Measurements from ENCODE around the gene C3orf70. TPM values are rescaled to one million over a fixed set of nuclear protein-coding genes. Genes with fewer than 3 reads are reported as not detected.

C3orf70 gene
- total RNA-seq, 1 experiment from 2014 or later, result 0.12 TPM

DNA sequence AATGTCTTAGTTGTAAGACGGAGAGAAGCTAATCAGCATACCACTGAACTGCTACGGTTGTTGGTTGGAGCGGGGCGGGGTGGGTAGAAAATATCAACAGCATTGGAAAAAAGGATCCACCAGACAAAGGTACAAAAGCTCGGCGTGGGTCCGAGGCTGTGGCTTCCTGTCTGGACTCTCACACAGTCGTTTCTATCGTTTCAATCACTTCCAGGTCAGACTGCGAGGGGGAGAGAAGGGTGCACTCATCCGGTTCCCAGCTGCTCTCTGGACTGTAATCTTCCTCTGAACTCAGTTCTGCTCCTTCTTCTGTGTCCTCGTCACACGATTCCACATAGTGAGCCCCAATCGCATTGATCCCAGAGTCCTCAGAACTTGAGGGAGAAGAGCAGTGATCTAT, 70.0 kb downstream of the C3orf70 start:
- Mint-ChIP-seq H3K27ac (ENCODE audit: unreplicated experiment) (no peak overlapping the region), H3K4me1 (ENCODE audit: low read depth, unreplicated experiment) (no peaks in the 10 kb centered on the region), H3K4me3 (ENCODE audit: low read depth, unreplicated experiment) (no peak overlapping the region), H3K36me3 (ENCODE audit: insufficient read depth, unreplicated experiment) (no peaks in the 10 kb centered on the region), H3K9me3 (ENCODE audit: low read depth, unreplicated experiment) (no peaks in the 10 kb centered on the region), H3K27me3 (ENCODE audit: unreplicated experiment) (peaks cover 52% of the 10 kb centered on the region)
- CTCF ChIA-PET, result no interaction called here
- DNase-seq, result no peak
- no TSS peak for BruUV-seq (replicated peaks)
- TF ChIP-seq, protein P1, sequence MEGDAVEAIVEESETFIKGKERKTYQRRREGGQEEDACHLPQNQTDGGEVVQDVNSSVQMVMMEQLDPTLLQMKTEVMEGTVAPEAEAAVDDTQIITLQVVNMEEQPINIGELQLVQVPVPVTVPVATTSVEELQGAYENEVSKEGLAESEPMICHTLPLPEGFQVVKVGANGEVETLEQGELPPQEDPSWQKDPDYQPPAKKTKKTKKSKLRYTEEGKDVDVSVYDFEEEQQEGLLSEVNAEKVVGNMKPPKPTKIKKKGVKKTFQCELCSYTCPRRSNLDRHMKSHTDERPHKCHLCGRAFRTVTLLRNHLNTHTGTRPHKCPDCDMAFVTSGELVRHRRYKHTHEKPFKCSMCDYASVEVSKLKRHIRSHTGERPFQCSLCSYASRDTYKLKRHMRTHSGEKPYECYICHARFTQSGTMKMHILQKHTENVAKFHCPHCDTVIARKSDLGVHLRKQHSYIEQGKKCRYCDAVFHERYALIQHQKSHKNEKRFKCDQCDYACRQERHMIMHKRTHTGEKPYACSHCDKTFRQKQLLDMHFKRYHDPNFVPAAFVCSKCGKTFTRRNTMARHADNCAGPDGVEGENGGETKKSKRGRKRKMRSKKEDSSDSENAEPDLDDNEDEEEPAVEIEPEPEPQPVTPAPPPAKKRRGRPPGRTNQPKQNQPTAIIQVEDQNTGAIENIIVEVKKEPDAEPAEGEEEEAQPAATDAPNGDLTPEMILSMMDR (IDR thresholded peaks at IDR 0.05; ENCODE audit: unreplicated experiment), result no peak
- intact Hi-C loops (cut with micrococcal nuclease; ENCODE audit: unreplicated experiment), result no loop called here

DNA sequence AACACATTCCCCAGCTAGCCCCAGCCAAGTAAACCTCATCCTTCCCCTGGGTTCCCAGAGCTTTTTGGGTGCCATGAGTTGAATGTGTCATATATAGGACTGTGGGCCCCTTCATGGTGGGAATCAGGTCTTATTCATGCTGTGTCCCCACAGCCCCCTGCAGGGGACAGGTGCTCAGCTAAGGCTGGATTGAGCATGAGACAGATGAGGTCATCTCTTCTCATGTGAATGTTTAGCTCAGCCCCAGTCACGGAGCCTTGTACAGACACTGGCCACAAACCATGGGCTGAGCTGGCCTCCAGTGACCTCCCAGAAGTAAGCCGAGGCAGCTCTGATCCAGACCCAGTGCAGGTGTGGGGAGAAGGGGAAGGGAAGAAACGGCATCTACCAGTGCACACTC, 70.7 kb downstream of the C3orf70 start:
- no peak overlapping the region for H3K27ac Mint-ChIP-seq (ENCODE audit: unreplicated experiment)
- CTCF ChIA-PET, result interaction anchor here (0.6 to 1.2 kb wide), 2 partner anchors 11 to 476 kb away, joined by 3 to 5 read pairs; no protein-coding TSS in a partner anchor
- no peak overlapping the region for H3K4me3 Mint-ChIP-seq (ENCODE audit: low read depth, unreplicated experiment)
- TF ChIP-seq, protein P1 (IDR thresholded peaks at IDR 0.05; ENCODE audit: unreplicated experiment), result no peak
- no peaks in the 10 kb centered on the region for H3K9me3 Mint-ChIP-seq (ENCODE audit: low read depth, unreplicated experiment)
- peaks cover 51% of the 10 kb centered on the region for H3K27me3 Mint-ChIP-seq (ENCODE audit: unreplicated experiment)
- no peak for DNase-seq
- no peaks in the 10 kb centered on the region for H3K4me1 Mint-ChIP-seq (ENCODE audit: low read depth, unreplicated experiment)
- H3K36me3 Mint-ChIP-seq (ENCODE audit: insufficient read depth, unreplicated experiment), result no peaks in the 10 kb centered on the region
- BruUV-seq (replicated peaks), result no TSS peak
- intact Hi-C loops (cut with micrococcal nuclease; ENCODE audit: unreplicated experiment), result no loop called here

DNA sequence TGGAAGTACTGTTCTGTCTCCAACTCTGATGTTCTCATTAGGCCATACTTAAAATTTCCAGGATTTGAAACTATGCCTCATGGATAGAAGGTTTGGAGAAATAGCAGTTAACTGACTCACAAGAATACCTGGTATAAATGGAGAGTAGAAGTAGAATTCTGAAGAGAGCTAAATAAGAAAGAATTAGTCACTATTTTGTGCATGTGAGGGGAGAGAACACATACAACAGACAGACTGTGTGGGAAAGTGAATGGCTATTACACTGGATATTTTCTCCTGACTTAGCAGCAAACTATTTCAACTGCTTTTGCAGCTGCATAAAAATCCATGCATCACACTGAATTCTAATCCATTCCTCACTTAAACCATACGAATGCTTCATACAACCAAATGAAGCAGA, 71.3 kb downstream of the C3orf70 start:
- Mint-ChIP-seq H3K27ac (ENCODE audit: unreplicated experiment) (no peak overlapping the region), H3K36me3 (ENCODE audit: insufficient read depth, unreplicated experiment) (no peaks in the 10 kb centered on the region), H3K9me3 (ENCODE audit: low read depth, unreplicated experiment) (no peaks in the 10 kb centered on the region), H3K4me1 (ENCODE audit: low read depth, unreplicated experiment) (no peaks in the 10 kb centered on the region), H3K27me3 (ENCODE audit: unreplicated experiment) (peaks cover 51% of the 10 kb centered on the region), H3K4me3 (ENCODE audit: low read depth, unreplicated experiment) (no peak overlapping the region)
- TF ChIP-seq, protein P1 (IDR thresholded peaks at IDR 0.05; ENCODE audit: unreplicated experiment), result no peak
- CTCF ChIA-PET, result interaction anchor here (0.6 to 1.2 kb wide), 2 partner anchors 11 to 477 kb away, joined by 3 to 5 read pairs; no protein-coding TSS in a partner anchor
- intact Hi-C loops (cut with micrococcal nuclease; ENCODE audit: unreplicated experiment), result no loop called here
- no peak for DNase-seq
- BruUV-seq (replicated peaks), result no TSS peak

GRCh38 chr3:185079625-185080024, 73.2 kb downstream of the C3orf70 start:
- Mint-ChIP-seq H3K36me3 (ENCODE audit: insufficient read depth, unreplicated experiment) (no peaks in the 10 kb centered on the region), H3K27me3 (ENCODE audit: unreplicated experiment) (peaks cover 51% of the 10 kb centered on the region), H3K4me1 (ENCODE audit: low read depth, unreplicated experiment) (no peaks in the 10 kb centered on the region), H3K27ac (ENCODE audit: unreplicated experiment) (no peak overlapping the region), H3K9me3 (ENCODE audit: low read depth, unreplicated experiment) (no peaks in the 10 kb centered on the region), H3K4me3 (ENCODE audit: low read depth, unreplicated experiment) (no peak overlapping the region)
- no peak for DNase-seq
- CTCF ChIA-PET, result interaction anchor here (1.2 kb wide), 1 partner anchor 15 kb away, joined by 4 read pairs; no protein-coding TSS in a partner anchor
- no TSS peak for BruUV-seq (replicated peaks)
- intact Hi-C loops (cut with micrococcal nuclease; ENCODE audit: unreplicated experiment), result no loop called here
- TF ChIP-seq, protein P1 (IDR thresholded peaks at IDR 0.05; ENCODE audit: unreplicated experiment), result no peak
